Neuronal stem cell (in vitro differentiated cells): ENCODE measurements around the gene LUZP1.
A peak's percentile ranks its signal among the peaks of the same experiment; 100 is the strongest.

Experiments used
- DNase-seq: peaks from one replicate; pipeline ENCODE4 v3.0.0-alpha.2; 2013; ENCODE audit warnings: low spot score
- H2AFZ ChIP-seq: one replicate; pipeline ENCODE4 v1.6.1; 2013; ENCODE audit warnings: mild to moderate bottlenecking, low read length, inconsistent platforms
- H2AK5ac ChIP-seq: 2 replicates; pipeline ENCODE4 v1.6.1; 2013; ENCODE audit warnings: low read depth, mild to moderate bottlenecking, inconsistent platforms, low read length, moderate library complexity, mixed read lengths
- H2BK120ac ChIP-seq: 2 replicates; pipeline ENCODE4 v1.6.1; 2013; ENCODE audit warnings: low read depth, mild to moderate bottlenecking, inconsistent platforms, low read length, moderate library complexity, mixed read lengths
- H2BK12ac ChIP-seq: one replicate; pipeline ENCODE4 v1.6.1; 2013; ENCODE audit warnings: low read length, inconsistent platforms
- H2BK15ac ChIP-seq: 2 replicates; pipeline ENCODE4 v1.6.1; 2013; ENCODE audit warnings: mild to moderate bottlenecking, low read length, inconsistent platforms, mixed read lengths
- H2BK5ac ChIP-seq: one replicate; pipeline ENCODE4 v1.6.1; 2013; ENCODE audit warnings: inconsistent platforms, mild to moderate bottlenecking, low read length, moderate library complexity
- H3K14ac ChIP-seq: one replicate; pipeline ENCODE4 v1.6.1; 2013; ENCODE audit warnings: low read length, inconsistent platforms
- H3K18ac ChIP-seq: 2 replicates; pipeline ENCODE4 v1.6.1; 2013; ENCODE audit warnings: low read length, inconsistent platforms
- H3K23ac ChIP-seq: 2 replicates; pipeline ENCODE4 v1.6.1; 2013; ENCODE audit warnings: low read depth, mild to moderate bottlenecking, mixed read lengths, low read length, inconsistent platforms; ENCODE audit not compliant: poor library complexity
- H3K27ac ChIP-seq: replicated peaks from 3 replicates; pipeline ENCODE4 v1.5.1; 2013; ENCODE audit warnings: low read length, inconsistent platforms
- H3K27me3 ChIP-seq, 3 experiments: 2 replicates each; pipeline ENCODE4 v1.6.1; 2013; ENCODE audit warnings: low read length in 3 of 3, mild to moderate bottlenecking in 2 of 3, inconsistent platforms in 1 of 3, low read depth in 1 of 3, mixed read lengths in 1 of 3, moderate library complexity in 1 of 3; ENCODE audit not compliant: control insufficient read depth in 3 of 3, insufficient read depth in 3 of 3
- H3K36me3 ChIP-seq, 2 donors: replicated peaks in 1 of 2; 2 replicates each; pipeline ENCODE4 v1.6.1; 2013; ENCODE audit warnings: low read length in 2 of 2; ENCODE audit not compliant: control insufficient read depth in 2 of 2, insufficient read depth in 2 of 2
- H3K4ac ChIP-seq: 2 replicates; pipeline ENCODE4 v1.6.1; 2013; ENCODE audit warnings: inconsistent platforms, mild to moderate bottlenecking, low read length, moderate library complexity
- H3K4me1 ChIP-seq, 2 donors: 1 replicate in 1 of 2; 2 replicates in 1 of 2; pipeline ENCODE4 v1.6.1; 2013; ENCODE audit warnings: low read length in 2 of 2, low read depth in 1 of 2; ENCODE audit not compliant: control insufficient read depth in 2 of 2, insufficient read depth in 1 of 2
- H3K4me2 ChIP-seq: one replicate; pipeline ENCODE4 v1.6.1; 2013; ENCODE audit warnings: mild to moderate bottlenecking, low read length, inconsistent platforms; ENCODE audit not compliant: insufficient read depth, poor library complexity, severe bottlenecking
- H3K4me3 ChIP-seq, 2 donors: 2 replicates each; pipeline ENCODE4 v1.5.1; 2013; ENCODE audit warnings: low read length in 2 of 2, mild to moderate bottlenecking in 2 of 2, inconsistent platforms in 1 of 2, moderate library complexity in 1 of 2
- H3K79me1 ChIP-seq: one replicate; pipeline ENCODE4 v1.6.1; 2013; ENCODE audit warnings: low read depth, mild to moderate bottlenecking, inconsistent platforms, low read length, moderate library complexity
- H3K9ac ChIP-seq: one replicate; pipeline ENCODE4 v1.6.1; 2013; ENCODE audit warnings: mild to moderate bottlenecking, low read depth, low read length, inconsistent platforms; ENCODE audit not compliant: poor library complexity
- H3K9me3 ChIP-seq, 2 donors: replicated peaks in 1 of 2; 2 replicates each; pipeline versions ENCODE3 to v1.6.1; 2013; ENCODE audit warnings: low read length in 2 of 2, mild to moderate bottlenecking in 2 of 2, inconsistent platforms in 1 of 2, low read depth in 1 of 2, mixed read lengths in 1 of 2, moderate library complexity in 1 of 2; ENCODE audit not compliant: control insufficient read depth in 2 of 2, insufficient read depth in 1 of 2
- H4K8ac ChIP-seq: one replicate; pipeline ENCODE4 v1.6.1; 2013; ENCODE audit warnings: low read depth, mild to moderate bottlenecking, inconsistent platforms, low read length, moderate library complexity
- H4K91ac ChIP-seq: one replicate; pipeline ENCODE4 v1.6.1; 2013; ENCODE audit warnings: low read length, low read depth, mild to moderate bottlenecking, inconsistent platforms; ENCODE audit not compliant: poor library complexity
- WGBS, 2 donors: extraction: QIAGEN DNeasy Blood & Tissue Kit; methylation state at CpG; one replicate each; pipeline ENCODE4 v1.1.7; 2013; ENCODE audit warnings: missing lambda C conversion rate in 2 of 2, mixed read lengths in 1 of 2; ENCODE audit not compliant: insufficient read length in 2 of 2, insufficient replicate concordance in 1 of 2; ENCODE audit errors: extremely low coverage in 2 of 2; 5-methylcytosine and 5-hydroxymethylcytosine counted together

The LUZP1 gene

DNA sequence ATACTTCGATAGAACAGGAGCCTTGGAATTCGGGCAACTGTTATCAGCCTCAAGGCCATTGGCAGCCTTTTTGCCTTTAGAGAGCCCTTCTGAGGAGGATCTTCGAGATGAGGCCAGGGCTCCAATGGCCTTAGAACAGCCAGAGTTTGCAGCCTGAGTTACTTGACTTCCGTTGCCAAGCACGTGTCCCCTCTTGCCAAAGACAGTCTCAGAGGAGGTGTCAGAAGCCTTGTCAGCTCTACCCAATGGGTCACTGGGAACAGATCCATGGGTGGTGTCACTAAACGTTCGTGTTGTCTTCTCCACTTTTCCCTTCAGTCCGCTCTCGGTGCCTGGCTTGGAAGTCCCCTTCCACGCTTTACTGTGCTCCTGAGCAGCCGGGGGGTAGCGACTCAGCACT is 76.2 kb downstream of the LUZP1 start:
- H3K14ac ChIP-seq, result no peak overlapping the region
- no peak overlapping the region for H3K4ac ChIP-seq
- DNase-seq, result no peak
- H3K27me3 ChIP-seq, result no peaks in the 10 kb centered on the region
- no peaks in the 10 kb centered on the region for H3K79me1 ChIP-seq
- H3K18ac ChIP-seq, result no peak overlapping the region
- no peak overlapping the region for H4K8ac ChIP-seq
- no peak overlapping the region for H2BK15ac ChIP-seq
- no peak overlapping the region for H3K4me2 ChIP-seq
- peaks cover 47 to 95% of the 10 kb centered on the region in 2 donors for H3K36me3 ChIP-seq
- no peak overlapping the region for H3K27ac ChIP-seq
- H2BK12ac ChIP-seq, result no peak overlapping the region
- H2AK5ac ChIP-seq, result no peak overlapping the region
- no peak overlapping the region for H4K91ac ChIP-seq
- H3K23ac ChIP-seq, result no peak overlapping the region
- WGBS, 2 donors, result no CpG with 5 or more reads among the region's 12 CpGs
- no peak overlapping the region for H3K9ac ChIP-seq
- H2BK120ac ChIP-seq, result no peak overlapping the region
- no peak overlapping the region for H2AFZ ChIP-seq
- no peaks in the 10 kb centered on the region for H3K4me1 ChIP-seq
- H3K9me3 ChIP-seq, result no peaks in the 10 kb centered on the region
- no peak overlapping the region for H3K4me3 ChIP-seq
- no peak overlapping the region for H2BK5ac ChIP-seq

DNA sequence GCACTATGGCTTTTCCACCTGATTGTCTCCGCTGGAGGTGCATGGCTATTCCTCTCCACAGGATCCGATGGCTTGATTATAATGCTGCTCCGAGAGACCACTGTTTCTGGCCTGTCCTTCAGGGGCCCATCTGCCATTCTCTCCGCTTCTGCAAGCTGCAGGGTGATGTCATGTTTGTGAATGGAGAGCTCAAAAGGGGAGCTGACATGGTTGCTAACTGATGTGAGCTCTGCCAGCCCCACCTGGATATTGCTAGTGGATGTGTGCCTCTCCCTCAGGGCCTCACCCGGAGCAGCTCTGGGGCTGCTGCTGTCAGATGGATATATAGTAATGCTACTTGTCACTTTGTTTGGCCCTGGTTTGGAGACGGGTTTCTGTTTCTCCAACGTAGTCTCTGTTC is 77.1 kb downstream of the LUZP1 start:
- no peaks in the 10 kb centered on the region for H3K9me3 ChIP-seq
- H2AK5ac ChIP-seq, result no peak overlapping the region
- H2BK120ac ChIP-seq, result no peak overlapping the region
- H3K18ac ChIP-seq, result no peak overlapping the region
- H3K4me2 ChIP-seq, result no peak overlapping the region
- no peak for DNase-seq
- H4K8ac ChIP-seq, result no peak overlapping the region
- no peak overlapping the region for H3K9ac ChIP-seq
- no peaks in the 10 kb centered on the region for H3K27me3 ChIP-seq
- H2BK15ac ChIP-seq, result no peak overlapping the region
- no peak overlapping the region for H2AFZ ChIP-seq
- no peak overlapping the region for H3K4me3 ChIP-seq
- no peaks in the 10 kb centered on the region for H3K4me1 ChIP-seq
- WGBS, 2 donors, result no CpG with 5 or more reads among the region's 7 CpGs
- no peak overlapping the region for H3K4ac ChIP-seq
- H3K79me1 ChIP-seq, result no peaks in the 10 kb centered on the region
- H2BK12ac ChIP-seq, result no peak overlapping the region
- no peak overlapping the region for H3K23ac ChIP-seq
- H4K91ac ChIP-seq, result no peak overlapping the region
- H3K36me3 ChIP-seq, result peaks cover 55 to 97% of the 10 kb centered on the region in 2 donors
- H3K14ac ChIP-seq, result peak overlapping the region; percentile 43
- no peak overlapping the region for H3K27ac ChIP-seq
- H2BK5ac ChIP-seq, result no peak overlapping the region

DNA sequence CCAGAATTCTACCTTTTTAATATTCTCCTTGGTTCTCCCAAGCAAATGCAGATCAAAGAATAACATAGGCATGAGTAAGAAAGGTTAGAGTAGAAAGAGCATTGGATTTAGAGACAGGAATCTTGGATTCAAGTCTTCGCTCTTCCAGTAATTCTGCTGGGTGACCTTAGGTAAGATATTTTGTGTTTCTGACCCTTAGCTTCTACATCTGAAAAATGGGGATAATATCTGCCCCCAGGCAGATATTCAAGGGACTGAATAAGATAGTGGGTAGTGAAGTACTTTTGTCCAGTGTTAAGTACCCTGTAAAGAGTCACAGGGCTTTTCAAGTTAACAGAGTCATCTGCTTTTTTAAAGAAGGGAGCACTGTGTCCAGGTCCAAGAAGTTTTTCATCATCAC is 78.6 kb downstream of the LUZP1 start:
- no peak overlapping the region for H3K4me2 ChIP-seq
- no peak for DNase-seq
- no peak overlapping the region for H3K23ac ChIP-seq
- no peak overlapping the region for H4K91ac ChIP-seq
- no peak overlapping the region for H4K8ac ChIP-seq
- no peak overlapping the region for H3K4me3 ChIP-seq
- H3K27ac ChIP-seq, result no peak overlapping the region
- H3K9ac ChIP-seq, result no peak overlapping the region
- H2BK12ac ChIP-seq, result no peak overlapping the region
- WGBS, 2 donors, result no CpG with 5 or more reads among the region's 1 CpG
- no peaks in the 10 kb centered on the region for H3K9me3 ChIP-seq
- H3K36me3 ChIP-seq, result peaks cover 61 to 98% of the 10 kb centered on the region in 2 donors
- no peak overlapping the region for H3K14ac ChIP-seq
- no peaks in the 10 kb centered on the region for H3K27me3 ChIP-seq
- H2AFZ ChIP-seq, result no peak overlapping the region
- H3K4ac ChIP-seq, result no peak overlapping the region
- no peak overlapping the region for H2AK5ac ChIP-seq
- H2BK120ac ChIP-seq, result no peak overlapping the region
- peaks cover 3% of the 10 kb centered on the region for H3K79me1 ChIP-seq
- no peak overlapping the region for H2BK15ac ChIP-seq
- H3K18ac ChIP-seq, result no peak overlapping the region
- no peak overlapping the region for H2BK5ac ChIP-seq
- H3K4me1 ChIP-seq, result no peaks in the 10 kb centered on the region

DNA sequence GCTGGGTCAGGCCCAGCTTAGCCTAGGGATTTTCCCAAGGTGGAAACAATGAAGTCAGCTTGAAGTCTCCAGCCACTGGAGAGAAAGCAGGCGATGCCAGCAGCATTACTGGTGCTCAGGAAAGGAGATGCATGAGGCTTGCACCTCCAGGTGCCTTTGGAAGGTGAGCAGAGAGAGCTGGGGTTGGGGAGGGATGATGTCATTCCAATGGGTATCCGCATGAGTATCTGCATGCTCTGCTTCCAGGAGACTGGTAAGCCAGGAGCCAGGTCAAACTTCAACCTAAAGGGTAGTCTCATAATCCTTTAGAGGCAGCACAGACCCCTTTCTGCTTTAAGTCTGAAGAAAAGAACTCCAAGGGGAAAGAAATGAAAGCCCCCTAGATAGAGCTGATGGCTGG is 80.6 kb downstream of the LUZP1 start:
- H2BK5ac ChIP-seq, result no peak overlapping the region
- no peak overlapping the region for H3K4me3 ChIP-seq
- no peak for DNase-seq
- no peak overlapping the region for H2BK120ac ChIP-seq
- H3K4ac ChIP-seq, result no peak overlapping the region
- H3K9me3 ChIP-seq, result no peaks in the 10 kb centered on the region
- no peak overlapping the region for H3K9ac ChIP-seq
- H3K14ac ChIP-seq, result no peak overlapping the region
- H3K27ac ChIP-seq, result no peak overlapping the region
- no peak overlapping the region for H4K91ac ChIP-seq
- H2BK15ac ChIP-seq, result no peak overlapping the region
- no peaks in the 10 kb centered on the region for H3K27me3 ChIP-seq
- no peak overlapping the region for H3K4me2 ChIP-seq
- no peak overlapping the region for H2BK12ac ChIP-seq
- H4K8ac ChIP-seq, result no peak overlapping the region
- peaks cover 64 to 98% of the 10 kb centered on the region in 2 donors for H3K36me3 ChIP-seq
- H2AK5ac ChIP-seq, result no peak overlapping the region
- no peak overlapping the region for H3K18ac ChIP-seq
- peaks cover 3% of the 10 kb centered on the region for H3K79me1 ChIP-seq
- H3K23ac ChIP-seq, result no peak overlapping the region
- no peaks in the 10 kb centered on the region for H3K4me1 ChIP-seq
- WGBS, 2 donors, result no CpG with 5 or more reads among the region's 2 CpGs
- H2AFZ ChIP-seq, result no peak overlapping the region
